HG03103 (cell line): Measurements from ENCODE around the gene PTCD1.
"Not testable (repeated sequence)": the region's sequence is repeated elsewhere in the genome, so short reads cannot be mapped to it uniquely, and the experiment has no call there.

ENCODE experiments used
- ATAC-seq: cut with Tn5 transposase; IDR thresholded peaks from one replicate; pipeline ENCODE4 v1.9.1; 2021; ENCODE audit warnings: low read depth; ENCODE audit not compliant: unreplicated experiment

The PTCD1 gene

GRCh38 chr7:99451936-99452335 lies 13.3 kb upstream of the PTCD1 start:
- no peak for ATAC-seq

GRCh38 chr7:99449326-99449725 lies 10.7 kb upstream of the PTCD1 start:
- ATAC-seq = no peak

- ATAC-seq = no peak
These were observed 10.3 kb upstream of the PTCD1 start for GRCh38 chr7:99448855-99449254.

- ATAC-seq = no peak
These were observed 9.3 kb upstream of the PTCD1 start for GRCh38 chr7:99447943-99448342.

- ATAC-seq = no peak
These were observed 7.5 kb upstream of the PTCD1 start for GRCh38 chr7:99446096-99446495.

GRCh38 chr7:99440195-99440594 lies 1.6 kb upstream of the PTCD1 start:
- ATAC-seq = no peak

GRCh38 chr7:99437946-99438572 lies 539 bp downstream of the PTCD1 start:
- ATAC-seq = no peak

GRCh38 chr7:99433158-99433557 lies 5.4 kb downstream of the PTCD1 start:
- ATAC-seq = no peak

- ATAC-seq = not testable (repeated sequence)
These were observed 6.7 kb downstream of the PTCD1 start for GRCh38 chr7:99431756-99432540.

GRCh38 chr7:99429756-99430155 lies 8.8 kb downstream of the PTCD1 start:
- ATAC-seq = no peak

- no peak for ATAC-seq
These were observed 9.5 kb downstream of the PTCD1 start for GRCh38 chr7:99428972-99429566.

- ATAC-seq = no peak
These were observed 13.5 kb downstream of the PTCD1 start for GRCh38 chr7:99424932-99425730.

GRCh38 chr7:99422625-99423024 lies 16.0 kb downstream of the PTCD1 start:
- no peak for ATAC-seq

GRCh38 chr7:99422186-99422585 lies 16.4 kb downstream of the PTCD1 start:
- ATAC-seq = no peak

- no peak for ATAC-seq
These were observed 17.6 kb downstream of the PTCD1 start for GRCh38 chr7:99420986-99421385.

- no peak for ATAC-seq
These were observed 18.4 kb downstream of the PTCD1 start for GRCh38 chr7:99420213-99420612.

GRCh38 chr7:99419323-99420021 lies 19.1 kb downstream of the PTCD1 start:
- no peak for ATAC-seq

- ATAC-seq = no peak
These were observed 20.3 kb downstream of the PTCD1 start for GRCh38 chr7:99418260-99418659.

- not testable (repeated sequence) for ATAC-seq
These were observed 23.0 kb downstream of the PTCD1 start for GRCh38 chr7:99415513-99416127.

GRCh38 chr7:99410635-99411034 lies 28.0 kb downstream of the PTCD1 start:
- ATAC-seq = no peak
